Prostate gland (tissue), 2 donors: Measurements from ENCODE around the gene HRH2. TPM values are rescaled to one million over a fixed set of nuclear protein-coding genes. Genes with fewer than 3 reads are reported as not detected.

ENCODE experiments used
- DNase-seq: peaks from one replicate; pipeline ENCODE4 v3.0.0-alpha.2; 2019; ENCODE audit warnings: low spot score
- H3K27ac ChIP-seq, 2 donors: fragments of 200-600 bp; sonication (generic); 2 replicates each; pipeline ENCODE4 v1.5.1; 2017 to 2019
- H3K27me3 ChIP-seq: fragments of 200-600 bp; sonication (generic); replicated peaks from 2 replicates; pipeline ENCODE4 v1.5.1; 2019; ENCODE audit not compliant: insufficient read depth
- H3K36me3 ChIP-seq, 2 donors: fragments of 200-600 bp; sonication (generic); 1 replicate in 1 of 2; 2 replicates in 1 of 2; pipeline versions ENCODE4 v1.5.1 to v1.8.1; 2017 to 2019
- H3K4me1 ChIP-seq: fragments of 200-600 bp; sonication (generic); replicated peaks from 2 replicates; pipeline ENCODE4 v1.5.1; 2019
- H3K4me3 ChIP-seq, 2 donors: fragments of 200-600 bp; sonication (generic); 2 replicates each; pipeline ENCODE4 v1.5.1; 2017 to 2019
- H3K9me3 ChIP-seq: fragments of 200-600 bp; sonication (generic); 2 replicates; pipeline ENCODE4 v1.5.1; 2017
- POLR2A ChIP-seq: fragments of 450-650 bp; IDR thresholded peaks from one replicate; pipeline ENCODE4 v1.6.1; 2016; ENCODE audit warnings: antibody characterized with exemption, mild to moderate bottlenecking
- POLR2AphosphoS5 ChIP-seq: sonication (generic); formaldehyde crosslinking; IDR thresholded peaks from one replicate; pipeline ENCODE4 v1.6.1; 2017; ENCODE audit warnings: antibody characterized with exemption
- WGBS: methylation state at CpG from one replicate; pipeline ENCODE4 v1.1.5; 2018; 5-methylcytosine and 5-hydroxymethylcytosine counted together
- intact Hi-C: fragments of 100-400 bp; cut with DNase I; formaldehyde crosslinking; loops from one replicate; pipeline ENCODE4 v1.14.2; 2022
- total RNA-seq, 2 donors: library from RNA; depleted of rRNA; stranded (reverse); fragments of >200 nt; gene quantifications; one replicate each; pipeline ENCODE4 v1.1.0, GENCODE V29; 2016
- TF ChIP-seq, protein P1 (sequence below), 4 experiments: fragments of 200-600 bp in 2 of 4; fragments of 450-650 bp in 2 of 4; sonication (generic) in 2 of 4; IDR thresholded peaks; 1 replicate in 3 of 4; 2 replicates in 1 of 4; pipeline ENCODE4 v1.5.1; 2016 to 2019; ENCODE audit warnings: antibody characterized with exemption in 4 of 4, mild to moderate bottlenecking in 2 of 4, moderate library complexity in 2 of 4

Gene HRH2
- total RNA-seq, 2 donors from 2014 or later = 0.55 to 5.3 TPM

DNA sequence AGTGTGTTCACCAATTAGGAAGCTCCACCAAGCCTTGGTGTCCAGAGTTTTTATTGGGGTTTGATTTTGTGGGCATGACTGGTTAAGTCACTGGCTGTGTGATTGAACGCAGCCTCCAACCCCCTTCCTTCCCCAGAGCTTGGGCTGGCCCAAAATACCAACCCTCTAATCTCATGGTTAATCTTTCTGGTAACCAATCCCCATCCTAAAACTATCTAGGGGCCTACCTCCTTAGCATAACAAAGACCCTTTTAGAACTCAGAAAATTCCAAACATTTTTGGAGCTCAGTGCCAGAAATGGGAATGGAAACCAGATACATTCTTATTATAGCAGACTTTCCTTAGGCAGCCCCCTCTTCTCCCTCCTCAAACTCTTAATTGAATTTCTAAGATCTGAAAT lies 35.9 kb upstream of the HRH2 start:
- Histone ChIP-seq H3K27me3 (no peaks in the 10 kb centered on the region), H3K4me1 (no peaks in the 10 kb centered on the region), H3K9me3 (no peaks in the 10 kb centered on the region), H3K27ac (no peak overlapping the region), H3K4me3 (no peak overlapping the region), H3K36me3 (no peaks in the 10 kb centered on the region)
- no peak for DNase-seq
- TF ChIP-seq POLR2A = no peak
- TF ChIP-seq, protein P1, sequence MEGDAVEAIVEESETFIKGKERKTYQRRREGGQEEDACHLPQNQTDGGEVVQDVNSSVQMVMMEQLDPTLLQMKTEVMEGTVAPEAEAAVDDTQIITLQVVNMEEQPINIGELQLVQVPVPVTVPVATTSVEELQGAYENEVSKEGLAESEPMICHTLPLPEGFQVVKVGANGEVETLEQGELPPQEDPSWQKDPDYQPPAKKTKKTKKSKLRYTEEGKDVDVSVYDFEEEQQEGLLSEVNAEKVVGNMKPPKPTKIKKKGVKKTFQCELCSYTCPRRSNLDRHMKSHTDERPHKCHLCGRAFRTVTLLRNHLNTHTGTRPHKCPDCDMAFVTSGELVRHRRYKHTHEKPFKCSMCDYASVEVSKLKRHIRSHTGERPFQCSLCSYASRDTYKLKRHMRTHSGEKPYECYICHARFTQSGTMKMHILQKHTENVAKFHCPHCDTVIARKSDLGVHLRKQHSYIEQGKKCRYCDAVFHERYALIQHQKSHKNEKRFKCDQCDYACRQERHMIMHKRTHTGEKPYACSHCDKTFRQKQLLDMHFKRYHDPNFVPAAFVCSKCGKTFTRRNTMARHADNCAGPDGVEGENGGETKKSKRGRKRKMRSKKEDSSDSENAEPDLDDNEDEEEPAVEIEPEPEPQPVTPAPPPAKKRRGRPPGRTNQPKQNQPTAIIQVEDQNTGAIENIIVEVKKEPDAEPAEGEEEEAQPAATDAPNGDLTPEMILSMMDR (IDR thresholded peaks at IDR 0.05) = no peak
- no peak for TF ChIP-seq POLR2AphosphoS5
- 58% methylated on average over 1 of the region's 1 CpG for WGBS
- intact Hi-C loops = no loop called here

DNA sequence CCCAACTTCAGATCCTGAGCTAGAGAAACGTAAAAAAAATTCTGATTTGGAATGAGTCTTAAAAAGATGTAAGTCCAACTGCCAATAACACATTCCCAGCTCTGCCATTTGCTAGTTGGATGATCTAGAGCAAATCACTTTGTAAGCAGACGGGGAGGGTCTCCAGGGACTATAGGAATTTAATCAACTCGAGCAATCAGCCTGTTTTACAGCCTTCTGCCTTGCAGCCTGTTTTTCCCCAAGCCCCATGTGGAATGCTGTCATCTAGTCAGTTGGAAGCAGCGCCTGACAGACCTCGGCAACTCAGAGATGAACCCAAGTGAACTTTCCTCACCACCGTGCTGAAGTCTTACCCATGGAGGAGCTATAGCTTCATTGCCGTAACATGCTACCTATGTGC lies 34.8 kb upstream of the HRH2 start:
- Histone ChIP-seq H3K27ac (no peak overlapping the region), H3K9me3 (no peaks in the 10 kb centered on the region), H3K4me1 (no peaks in the 10 kb centered on the region), H3K36me3 (no peaks in the 10 kb centered on the region), H3K27me3 (no peaks in the 10 kb centered on the region), H3K4me3 (no peak overlapping the region)
- 31% methylated on average over 7 of the region's 7 CpGs for WGBS
- DNase-seq = no peak
- TF ChIP-seq, protein P1 (IDR thresholded peaks at IDR 0.05) = no peak
- no peak for TF ChIP-seq POLR2A
- intact Hi-C loops = no loop called here

GRCh38 chr5:175624316-175624715 lies 33.6 kb upstream of the HRH2 start:
- WGBS = 80% methylated on average over 3 of the region's 3 CpGs
- Histone ChIP-seq H3K9me3 (no peaks in the 10 kb centered on the region), H3K27ac (no peak overlapping the region), H3K4me3 (no peak overlapping the region), H3K27me3 (no peaks in the 10 kb centered on the region), H3K4me1 (no peaks in the 10 kb centered on the region), H3K36me3 (no peaks in the 10 kb centered on the region)
- no peak for DNase-seq
- TF ChIP-seq POLR2AphosphoS5 (no peak), POLR2A (no peak)
- intact Hi-C loops = no loop called here

DNA sequence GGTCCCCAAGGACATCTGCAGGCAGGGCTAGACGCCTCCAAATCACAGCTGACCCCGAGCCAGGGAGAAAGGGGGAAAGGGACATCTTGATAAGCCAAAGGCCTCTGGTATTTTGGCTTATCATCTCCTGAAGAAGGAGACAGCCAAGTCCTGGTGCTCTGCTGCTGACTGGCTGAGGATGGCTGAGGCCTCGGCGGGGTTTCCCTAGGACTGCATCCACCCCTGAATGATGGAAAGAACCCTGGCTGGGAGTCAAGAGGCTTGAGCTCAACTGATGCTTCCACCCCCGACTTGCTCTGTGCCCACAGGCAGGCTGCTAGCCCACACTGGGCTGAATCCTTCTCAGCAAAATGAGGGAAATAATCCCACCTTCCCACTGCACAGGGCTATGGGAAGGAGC lies 30.9 kb upstream of the HRH2 start:
- no peak overlapping the region for H3K27ac ChIP-seq
- DNase-seq = no peak
- H3K36me3 ChIP-seq = no peaks in the 10 kb centered on the region
- H3K27me3 ChIP-seq = no peaks in the 10 kb centered on the region
- H3K9me3 ChIP-seq = no peaks in the 10 kb centered on the region
- no peak overlapping the region for H3K4me3 ChIP-seq
- no peaks in the 10 kb centered on the region for H3K4me1 ChIP-seq
- TF ChIP-seq POLR2AphosphoS5 (no peak), POLR2A (no peak)
- TF ChIP-seq, protein P1 (IDR thresholded peaks at IDR 0.05) = no peak
- 31% methylated on average over 5 of the region's 5 CpGs for WGBS
- intact Hi-C loops = no loop called here

DNA sequence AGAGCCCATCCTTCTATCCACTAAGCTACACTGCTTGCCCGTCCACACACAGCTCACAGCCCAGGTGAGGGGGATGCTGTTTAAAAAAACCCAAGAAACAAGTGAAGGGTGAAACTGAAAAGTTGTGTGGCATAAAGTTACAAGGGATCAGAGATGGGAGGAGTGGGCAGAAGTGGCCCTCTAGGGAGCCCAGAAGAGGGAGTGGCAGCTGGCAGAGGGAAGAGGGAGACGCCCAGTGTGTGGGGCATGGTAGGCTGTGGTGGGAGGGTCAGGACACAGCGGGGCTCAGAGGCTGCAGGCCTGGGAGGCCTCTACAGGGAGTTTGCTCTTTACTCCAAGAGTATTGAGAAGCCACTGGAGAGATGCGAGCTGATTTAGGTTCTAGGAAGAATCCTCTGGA lies 30.1 kb upstream of the HRH2 start:
- intact Hi-C loops = no loop called here
- H3K27me3 ChIP-seq = no peaks in the 10 kb centered on the region
- no peaks in the 10 kb centered on the region for H3K36me3 ChIP-seq
- DNase-seq = no peak
- H3K4me1 ChIP-seq = no peaks in the 10 kb centered on the region
- 72% methylated on average over 4 of the region's 4 CpGs for WGBS
- no peak overlapping the region for H3K4me3 ChIP-seq
- TF ChIP-seq, protein P1 (IDR thresholded peaks at IDR 0.05) = no peak
- no peak for TF ChIP-seq POLR2AphosphoS5
- TF ChIP-seq POLR2A = no peak
- H3K27ac ChIP-seq = no peak overlapping the region
- no peaks in the 10 kb centered on the region for H3K9me3 ChIP-seq
